Activated T-helper 9 cell treated with anti-CD3 and anti-CD28 coated beads, Interleukin-2, amount 50 U/mL, for 16 hours (primary cell): ENCODE measurements around the gene ASAH2.
"Not testable (repeated sequence)": the region's sequence is repeated elsewhere in the genome, so short reads cannot be mapped to it uniquely, and the experiment has no call there.

ENCODE experiments used
- DNase-seq: peaks from one replicate; pipeline ENCODE4 v3.0.0-alpha.2; 2020; ENCODE audit warnings: low read depth

The ASAH2 gene

DNA sequence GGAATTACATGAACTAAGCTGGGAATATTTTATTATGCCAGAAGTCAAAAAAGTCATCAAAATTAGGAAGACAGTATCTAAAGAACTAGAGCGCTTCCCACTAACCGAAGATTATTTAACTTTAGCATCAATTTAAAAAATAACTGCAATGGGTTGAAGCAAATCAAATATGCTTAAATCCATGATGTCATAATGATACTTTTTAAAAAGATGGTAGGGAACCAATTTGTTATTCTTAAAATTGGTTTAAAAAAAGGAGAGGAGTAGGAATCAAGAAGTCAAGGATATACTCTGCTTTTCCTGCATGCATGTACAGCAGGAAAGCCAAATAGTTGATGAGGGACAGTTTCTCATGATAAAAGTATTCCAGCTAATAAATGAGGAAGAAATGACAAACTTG, 3.2 kb upstream of the ASAH2 start:
- DNase-seq, result no peak

GRCh38 chr10:50250096-50250854, 1.0 kb downstream of the ASAH2 start:
- DNase-seq, result no peak

GRCh38 chr10:50248598-50248997, 2.7 kb downstream of the ASAH2 start:
- no peak for DNase-seq

DNA sequence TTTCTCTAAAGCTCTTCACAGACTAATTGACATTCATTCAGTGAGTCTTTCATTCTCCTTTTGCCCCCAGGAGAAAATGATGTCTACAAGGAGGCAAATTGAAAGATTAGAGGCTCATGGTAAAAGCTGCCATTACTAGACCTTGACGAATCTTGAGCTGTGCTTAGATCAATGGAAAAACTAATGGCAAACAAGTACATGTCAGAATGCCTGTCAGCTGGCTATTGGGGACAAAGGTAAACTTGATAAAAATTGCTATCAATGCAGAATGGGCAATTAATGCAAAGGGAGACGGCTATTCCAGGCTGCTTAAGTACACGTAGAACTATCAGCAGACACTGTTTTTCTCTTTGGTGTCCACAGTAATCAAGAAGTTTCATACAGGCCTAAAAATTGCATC, 3.3 kb downstream of the ASAH2 start:
- no peak for DNase-seq

DNA sequence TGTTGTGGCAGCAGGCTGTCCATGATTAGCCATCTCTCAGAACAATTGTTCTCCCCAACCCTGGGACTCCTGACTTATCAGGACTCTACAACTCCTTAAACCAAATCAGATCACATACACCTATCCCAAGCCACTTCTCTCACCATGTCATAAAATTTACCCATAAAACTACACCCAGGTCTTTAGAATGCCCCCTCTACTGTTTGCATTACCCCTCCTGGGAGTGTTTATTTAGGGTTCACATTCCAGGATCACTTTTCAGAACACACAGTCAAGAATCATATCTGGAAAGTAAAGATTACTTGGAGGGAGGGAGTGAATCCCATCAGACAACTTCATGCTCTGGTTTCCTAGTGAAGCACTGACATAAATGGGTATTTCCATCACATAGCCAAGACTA, 7.1 kb downstream of the ASAH2 start:
- DNase-seq, result no peak

- no peak for DNase-seq
These were observed 8.5 kb downstream of the ASAH2 start for GRCh38 chr10:50242777-50243176.

GRCh38 chr10:50241478-50241877, 9.8 kb downstream of the ASAH2 start:
- not testable (repeated sequence) for DNase-seq

DNA sequence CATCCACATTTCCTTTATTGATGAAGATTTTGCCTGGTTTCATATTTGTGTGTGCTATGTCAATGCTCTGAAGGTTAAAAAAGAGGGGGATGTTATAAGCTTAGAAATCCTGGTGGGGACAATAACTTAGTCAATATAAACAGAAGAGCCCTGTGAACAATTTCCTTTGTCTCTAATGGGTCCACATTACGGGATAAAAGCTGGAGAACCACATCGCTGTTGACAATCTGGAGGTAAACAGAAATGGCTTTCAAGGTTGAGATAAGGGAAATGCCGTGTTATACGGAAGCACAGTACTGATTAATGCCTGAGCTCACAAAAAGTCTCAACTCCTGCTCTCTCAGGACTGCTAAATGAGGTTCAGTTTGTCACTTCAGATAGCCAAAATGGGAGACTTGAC, 16.8 kb downstream of the ASAH2 start:
- DNase-seq, result no peak

- DNase-seq, result no peak
These were observed 19.1 kb downstream of the ASAH2 start for GRCh38 chr10:50232261-50232639.

GRCh38 chr10:50231515-50232260, 19.6 kb downstream of the ASAH2 start:
- no peak for DNase-seq

GRCh38 chr10:50229460-50229859, 21.9 kb downstream of the ASAH2 start:
- no peak for DNase-seq

- DNase-seq, result no peak
These were observed 22.6 kb downstream of the ASAH2 start for GRCh38 chr10:50228672-50229071.

- no peak for DNase-seq
These were observed 24.7 kb downstream of the ASAH2 start for GRCh38 chr10:50226610-50227009.

DNA sequence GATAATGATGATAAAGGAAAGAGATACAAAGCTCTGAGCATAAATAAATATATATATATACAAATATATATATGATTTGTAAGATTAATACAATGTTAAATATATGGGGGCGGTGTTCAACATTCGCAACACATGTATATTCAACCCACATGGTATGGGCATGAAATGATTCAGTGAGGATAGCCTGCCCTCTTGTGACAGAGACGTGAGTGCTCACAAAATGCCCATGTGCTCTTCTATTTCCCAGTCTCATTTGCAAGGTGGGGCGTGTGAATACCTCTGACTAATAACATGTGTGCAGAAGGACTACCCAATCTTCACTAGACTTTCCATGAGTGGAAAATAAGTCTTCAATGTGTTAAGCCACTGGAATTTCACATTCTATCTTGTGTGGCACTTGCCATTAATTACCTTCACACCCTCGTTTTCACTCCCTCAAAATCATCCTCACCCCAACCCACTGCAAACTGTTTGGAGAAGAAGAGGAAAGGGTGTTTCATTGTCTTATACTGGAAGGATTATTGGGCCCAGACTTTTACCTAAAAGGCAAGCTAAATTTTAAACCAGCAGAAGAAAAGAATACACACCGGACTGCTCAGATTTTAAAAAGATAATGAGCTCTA, 26.9 kb downstream of the ASAH2 start:
- no peak for DNase-seq

- DNase-seq, result no peak
These were observed 29.1 kb downstream of the ASAH2 start for GRCh38 chr10:50222199-50222598.

DNA sequence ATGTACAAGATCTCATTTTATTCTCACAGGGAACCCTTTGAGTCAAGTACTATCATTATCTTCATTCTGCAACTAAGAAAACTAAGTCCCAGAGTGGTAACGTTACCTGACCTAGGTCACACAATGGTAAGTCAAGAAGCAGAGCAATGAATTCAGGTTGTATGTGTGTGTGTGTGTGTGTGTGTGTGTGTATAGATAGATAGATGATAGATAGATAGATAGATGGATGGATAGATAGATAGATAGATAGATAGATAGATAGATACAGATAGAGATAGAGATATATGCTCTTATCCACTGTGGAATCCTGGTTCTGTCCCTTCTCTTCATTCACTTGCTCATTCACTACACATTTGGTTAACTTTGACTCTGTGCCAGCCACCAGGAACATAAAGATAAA, 29.8 kb downstream of the ASAH2 start:
- no peak for DNase-seq

- DNase-seq, result no peak
These were observed 31.7 kb downstream of the ASAH2 start for GRCh38 chr10:50219646-50220045.

DNA sequence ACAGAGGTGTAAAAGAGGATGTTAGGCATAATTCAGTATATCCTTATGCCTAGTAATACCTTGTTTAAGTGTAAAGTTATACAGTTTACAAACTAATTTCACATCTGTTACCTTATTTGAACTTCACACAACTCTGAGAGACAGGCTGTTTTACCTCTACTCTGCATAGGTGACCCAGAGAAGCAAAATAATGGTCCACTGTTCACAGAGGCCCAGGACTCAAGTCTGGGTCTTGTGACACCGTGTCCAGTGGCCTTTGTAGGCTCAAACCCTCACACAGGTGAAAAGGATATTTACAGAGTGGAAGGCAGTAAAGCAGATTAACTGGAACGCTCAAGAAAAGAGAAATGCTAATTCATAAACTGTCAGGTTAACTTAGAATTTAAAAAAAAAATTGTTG, 32.1 kb downstream of the ASAH2 start:
- no peak for DNase-seq

- no peak for DNase-seq
These were observed 34.4 kb downstream of the ASAH2 start for GRCh38 chr10:50216894-50217293.

DNA sequence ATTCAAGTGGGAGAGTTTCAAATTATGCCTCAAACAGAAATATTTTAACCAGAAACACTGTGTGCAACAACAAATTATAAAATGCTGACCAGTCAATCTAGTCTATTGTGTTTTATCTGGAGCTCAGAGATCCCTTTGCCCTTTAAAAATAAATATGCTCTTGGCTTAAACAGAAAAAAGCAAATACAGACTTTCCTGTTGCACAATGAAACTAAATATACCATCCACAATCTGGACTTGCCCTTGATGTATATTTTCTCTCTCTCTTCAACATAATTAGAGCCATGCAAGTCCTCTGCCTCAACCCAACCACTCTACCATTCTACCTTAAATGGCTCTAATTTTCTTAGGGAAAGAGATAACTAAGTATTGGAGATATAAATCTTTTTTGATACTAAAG, 34.9 kb downstream of the ASAH2 start:
- DNase-seq, result no peak

- DNase-seq, result no peak
These were observed 39.6 kb downstream of the ASAH2 start for GRCh38 chr10:50211670-50212069.

GRCh38 chr10:50210876-50211275, 40.4 kb downstream of the ASAH2 start:
- no peak for DNase-seq
